IPS-NIHi7 (cell line): ENCODE results near the gene DCUN1D1.
A peak's percentile ranks its signal among the peaks of the same experiment; 100 is the strongest.
"Not testable (repeated sequence)": the region's sequence is repeated elsewhere in the genome, so short reads cannot be mapped to it uniquely, and the experiment has no call there.

Source experiments
- DNase-seq: peaks from one replicate; pipeline ENCODE4 v3.0.0; 2012; ENCODE audit warnings: mixed read lengths; ENCODE audit errors: extremely low spot score

The DCUN1D1 gene

GRCh38 chr3:182980204-182981037 lies at the start of gene DCUN1D1:
Gene DCUN1D1 (minus strand): TSS chr3:182980538. CDS start chr3:182980489, 49 bp downstream.
- peak; percentile 94 for DNase-seq

DNA sequence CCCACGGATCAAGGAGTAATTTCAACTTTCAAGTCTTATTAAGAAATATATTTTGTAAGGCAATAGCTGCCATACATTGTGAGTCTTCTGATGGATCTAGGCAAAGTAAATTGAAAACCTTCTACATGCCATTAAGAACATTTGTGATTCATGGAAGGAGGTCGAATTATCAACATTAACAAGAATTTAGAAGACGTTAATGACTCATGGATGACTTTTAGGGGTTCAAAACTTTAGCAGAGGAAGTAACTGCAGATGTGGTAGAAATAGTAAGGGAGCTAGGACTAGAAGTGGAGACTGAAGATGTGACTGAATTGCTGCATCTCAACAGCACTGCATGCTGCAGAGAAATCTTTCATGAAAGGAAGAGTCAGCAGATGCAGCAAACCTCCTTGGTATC lies 48.1 kb upstream of the DCUN1D1 start:
- DNase-seq, result no peak

GRCh38 chr3:183027276-183027675 lies 46.9 kb upstream of the DCUN1D1 start:
- DNase-seq, result no peak

DNA sequence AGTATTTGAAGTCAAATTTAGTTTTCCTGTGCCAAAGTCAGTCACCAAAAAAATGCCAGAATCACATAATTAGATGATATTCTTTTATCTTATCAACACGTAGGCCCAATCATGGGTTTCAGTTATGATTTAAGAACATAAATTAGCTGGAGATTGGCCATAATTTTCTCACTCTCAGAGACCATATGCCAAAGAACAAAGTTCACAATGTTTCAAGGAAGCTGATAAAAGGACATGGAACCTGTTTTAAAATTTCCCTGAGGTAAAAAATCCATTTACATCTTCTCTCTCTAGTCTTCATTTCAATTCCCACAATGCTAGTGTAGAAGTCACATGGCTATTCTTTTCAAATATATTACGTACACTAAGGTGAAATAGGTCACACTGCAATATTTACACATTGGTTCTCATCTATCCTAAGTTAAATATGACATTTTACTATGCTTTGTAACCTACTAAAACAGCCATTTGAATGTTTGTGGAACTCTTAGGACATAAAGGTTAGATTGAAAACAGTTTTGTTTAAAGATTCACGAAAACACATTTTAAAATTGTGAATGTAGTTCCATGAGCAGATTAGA lies 42.7 kb upstream of the DCUN1D1 start:
- no peak for DNase-seq

DNA sequence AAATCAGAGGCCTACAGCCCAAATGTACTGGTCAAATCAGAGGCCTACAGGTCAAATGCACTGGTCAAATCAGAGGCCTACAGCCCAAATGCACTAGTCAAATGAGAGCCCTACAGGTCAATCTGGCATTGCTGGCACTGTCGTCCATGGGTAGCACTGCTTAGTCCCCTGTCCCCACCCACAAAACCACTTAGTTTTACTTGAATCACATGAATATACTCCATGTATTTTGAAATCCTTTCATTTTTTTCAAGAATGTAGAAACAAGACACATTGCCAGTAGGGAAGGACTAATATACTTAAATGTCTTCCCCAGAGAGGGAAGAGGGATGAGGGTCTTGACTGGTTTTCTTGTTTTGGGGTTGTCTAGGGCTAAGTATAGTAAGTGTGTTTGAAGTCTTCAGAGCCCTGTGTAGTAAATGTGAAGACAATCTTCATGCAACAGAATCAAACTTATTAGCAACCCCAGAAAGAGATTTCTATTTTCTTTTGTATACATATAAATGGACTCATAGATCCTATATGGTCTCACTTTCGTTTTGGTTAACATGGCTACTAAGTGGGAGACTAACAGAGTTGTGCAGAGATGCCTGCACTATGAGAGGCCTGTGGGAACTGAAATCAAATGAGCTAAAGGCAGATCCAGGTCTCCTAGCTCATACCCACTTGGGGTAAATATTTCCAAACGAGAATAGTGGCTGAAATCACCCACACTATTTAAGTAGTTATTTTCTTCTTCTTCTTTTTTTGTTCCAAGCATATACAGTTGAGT lies 38.3 kb upstream of the DCUN1D1 start:
- no peak for DNase-seq

DNA sequence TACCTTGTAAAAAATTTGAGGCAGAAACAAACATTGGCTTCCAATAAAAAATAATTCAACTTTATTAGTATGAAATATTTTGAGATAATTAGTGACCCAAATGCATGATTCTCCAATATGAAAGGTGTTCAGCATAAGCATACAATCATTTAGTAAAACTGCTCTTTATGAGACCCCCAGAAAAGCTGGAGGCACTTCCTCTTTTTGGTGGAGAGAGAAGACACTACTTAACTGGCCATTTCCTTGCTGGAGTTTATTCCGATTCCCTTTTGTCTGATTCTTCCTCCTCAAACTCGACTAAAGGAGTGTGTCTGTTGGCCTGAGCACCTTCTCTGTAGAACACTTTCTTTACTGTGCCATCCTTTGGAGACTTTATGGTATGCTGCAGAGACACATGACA lies 34.8 kb upstream of the DCUN1D1 start:
- no peak for DNase-seq

- no peak for DNase-seq
These were observed 33.5 kb upstream of the DCUN1D1 start for GRCh38 chr3:183013856-183014255.

DNA sequence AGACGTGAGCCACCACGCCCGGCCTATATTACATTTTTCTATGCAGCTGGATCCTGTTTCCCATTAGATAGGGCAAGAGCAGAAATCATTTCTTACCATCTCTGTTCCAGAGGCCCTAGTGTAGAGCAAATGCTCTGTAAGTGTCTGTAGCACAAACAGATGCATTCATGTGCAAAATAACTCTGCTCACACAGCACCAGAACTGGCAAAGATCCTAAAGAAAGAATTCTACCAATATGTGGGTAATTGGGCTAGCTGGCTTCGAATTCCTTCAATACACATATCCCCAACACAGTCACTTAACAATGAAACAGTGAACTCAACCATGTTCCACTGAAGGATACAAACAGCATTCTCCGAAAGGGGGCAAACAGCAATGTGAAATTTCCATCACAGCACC lies 32.7 kb upstream of the DCUN1D1 start:
- no peak for DNase-seq

- no peak for DNase-seq
These were observed 28.5 kb upstream of the DCUN1D1 start for GRCh38 chr3:183008800-183009199.

GRCh38 chr3:183008303-183008702 lies 28.0 kb upstream of the DCUN1D1 start:
- no peak for DNase-seq

DNA sequence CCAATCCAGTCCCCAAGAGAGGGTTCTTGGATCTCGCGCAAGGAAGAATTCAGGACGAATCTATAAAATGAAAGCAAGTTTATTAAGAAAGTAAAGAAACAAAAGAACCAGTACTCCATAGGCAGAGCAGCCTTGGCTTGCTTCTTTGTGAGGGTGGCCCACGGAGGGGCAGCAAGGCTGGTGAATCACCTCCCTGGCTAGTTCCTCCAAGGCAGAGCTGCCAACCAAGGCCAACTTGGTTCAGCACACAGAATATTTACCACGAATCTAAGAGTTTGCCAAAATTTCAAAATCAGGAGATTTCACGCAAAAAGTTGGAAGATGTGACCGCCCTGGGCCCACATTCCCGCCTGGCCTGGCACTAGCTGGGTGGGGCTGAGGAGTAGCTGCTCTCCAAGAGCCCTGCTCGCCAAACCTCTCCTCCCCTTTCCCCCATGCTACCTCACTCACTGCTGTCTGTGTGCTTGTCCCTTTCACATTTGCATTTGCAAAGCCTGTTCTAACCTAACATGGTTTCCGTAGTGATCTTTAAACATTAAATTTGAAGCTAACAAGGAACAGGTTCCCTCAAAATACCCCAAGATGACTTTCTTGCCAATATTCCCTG lies 26.2 kb upstream of the DCUN1D1 start:
- peak; percentile 40 for DNase-seq

- DNase-seq, result no peak
These were observed 19.4 kb upstream of the DCUN1D1 start for GRCh38 chr3:182999767-183000166.

DNA sequence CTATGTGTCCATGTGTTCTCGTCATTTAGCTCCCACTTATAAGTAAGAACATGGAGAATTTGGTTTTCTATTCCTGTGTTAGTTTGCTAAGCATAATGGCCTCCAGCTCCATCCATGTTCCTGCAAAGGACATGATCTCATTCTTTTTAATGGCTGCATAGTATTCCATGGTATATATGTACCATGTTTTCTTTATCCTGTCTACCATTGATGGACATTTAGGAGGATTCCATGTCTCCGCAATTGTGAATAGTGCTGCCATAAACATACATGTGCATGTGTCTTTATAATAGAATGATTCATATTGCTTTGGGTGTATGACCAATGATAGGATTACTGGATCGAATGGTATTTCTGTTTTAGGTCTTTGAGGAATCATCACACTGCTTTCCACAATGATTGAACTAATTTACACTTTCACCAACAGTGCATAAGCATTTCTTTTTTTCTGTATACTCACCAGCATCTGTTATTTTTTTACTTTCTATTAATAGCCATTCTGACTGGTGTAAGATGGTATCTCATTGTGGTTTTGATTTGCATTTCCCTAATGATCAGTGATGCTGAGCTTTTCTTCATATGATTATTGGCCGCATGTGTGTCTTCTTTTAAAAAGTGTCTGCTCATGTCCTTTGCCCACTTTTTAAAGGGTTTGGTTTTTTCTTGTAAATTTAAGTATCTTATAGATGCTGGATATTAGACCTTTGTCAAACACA lies 13.3 kb upstream of the DCUN1D1 start:
- not testable (repeated sequence) for DNase-seq

- DNase-seq, result no peak
These were observed 9.2 kb upstream of the DCUN1D1 start for GRCh38 chr3:182989566-182989965.

DNA sequence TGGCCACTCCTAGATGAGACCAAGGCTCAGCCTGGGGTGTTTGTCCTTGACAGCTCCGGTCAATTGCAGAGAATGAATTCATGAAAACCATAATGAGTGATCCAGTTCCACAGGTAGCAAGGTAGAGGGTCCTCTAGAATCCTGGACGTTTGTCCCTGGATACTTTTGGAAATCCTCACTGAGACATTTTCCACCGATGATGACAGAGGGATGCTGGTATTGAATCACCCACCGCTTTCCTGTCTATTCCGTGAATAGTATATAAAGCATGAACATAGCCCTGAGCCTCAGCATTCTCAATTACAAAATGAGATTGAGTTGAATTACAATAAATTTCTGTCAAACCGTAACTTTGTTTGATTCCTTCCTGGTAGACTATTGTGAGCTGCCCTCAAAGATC lies 5.7 kb upstream of the DCUN1D1 start:
- no peak for DNase-seq

GRCh38 chr3:182983876-182984275 lies 3.5 kb upstream of the DCUN1D1 start:
- DNase-seq, result no peak

GRCh38 chr3:182981038-182981380 lies 671 bp upstream of the DCUN1D1 start:
- no peak for DNase-seq

DNA sequence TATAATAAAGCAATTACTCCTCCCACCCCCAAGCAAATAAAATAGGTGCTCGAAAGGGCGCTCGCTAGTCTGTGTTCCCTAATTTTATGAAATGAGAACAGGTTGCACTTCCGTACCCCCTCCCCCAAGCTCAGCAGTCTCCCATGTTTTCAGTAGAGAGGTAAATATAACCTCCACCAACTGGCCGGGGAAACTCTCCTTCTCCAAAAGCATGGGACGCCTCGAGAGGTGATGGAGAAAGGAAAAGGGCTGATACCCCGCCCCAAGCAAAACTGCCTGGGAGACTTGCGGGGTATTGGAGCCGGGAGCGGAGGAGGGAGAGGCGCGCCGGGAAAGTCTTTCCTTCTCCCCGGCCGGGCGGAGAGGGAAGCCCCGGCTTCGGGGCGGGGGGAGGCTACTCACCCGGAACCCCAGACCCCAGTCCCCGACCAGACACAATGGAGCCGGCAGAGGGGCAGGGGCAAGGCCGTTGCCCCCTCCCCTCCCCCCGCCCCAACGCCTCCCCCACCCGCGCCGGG lies 605 bp downstream of the DCUN1D1 start:
- peak; percentile 45 for DNase-seq

DNA sequence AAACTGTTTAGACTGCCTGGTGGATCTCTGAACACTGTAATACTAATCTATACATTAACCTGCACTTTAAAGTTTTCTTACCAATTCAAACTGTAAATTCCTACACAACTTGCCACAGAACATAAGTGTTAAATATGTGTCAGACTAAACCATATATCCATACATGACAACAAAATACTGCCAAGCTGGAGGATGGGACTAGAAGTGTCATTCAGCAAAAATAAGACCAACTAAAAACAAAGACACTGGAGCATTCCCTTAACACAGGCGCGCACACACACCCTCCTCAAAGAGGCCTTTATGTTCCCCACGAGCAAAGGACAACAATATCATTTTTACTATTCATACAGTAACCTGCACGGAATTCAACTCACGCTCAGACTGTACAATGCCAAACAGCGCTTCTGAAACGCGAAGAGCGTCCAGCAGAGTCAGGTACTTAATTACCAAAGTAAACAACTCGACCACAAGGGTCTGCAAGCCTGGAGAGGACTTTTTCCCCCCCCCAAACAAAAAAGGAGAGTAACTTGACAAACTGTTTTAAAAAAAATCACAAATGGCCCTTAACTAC lies 1.1 kb downstream of the DCUN1D1 start:
- DNase-seq, result no peak

GRCh38 chr3:182978387-182978786 lies 2.0 kb downstream of the DCUN1D1 start:
- DNase-seq, result no peak

DNA sequence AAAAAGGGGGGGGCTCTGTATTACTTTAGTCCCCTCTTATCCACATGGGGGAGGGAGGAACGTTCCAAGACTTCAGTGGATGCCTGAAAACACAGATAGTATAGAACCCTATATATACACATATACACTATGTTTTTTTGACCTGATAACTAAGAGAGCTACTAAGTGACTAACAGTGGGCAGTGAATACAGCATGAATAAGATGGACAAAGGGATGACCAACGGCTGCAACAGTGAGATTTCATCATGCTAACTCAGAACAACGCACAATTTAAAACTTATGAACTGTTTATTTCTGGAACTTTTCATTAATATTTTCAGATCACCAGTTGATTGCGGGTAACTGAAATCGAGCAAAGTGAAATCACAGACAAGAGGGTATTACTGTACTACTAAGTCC lies 7.3 kb downstream of the DCUN1D1 start:
- no peak for DNase-seq
